Measurements from ENCODE around the gene INSIG2. TPM values are rescaled to one million over a fixed set of nuclear protein-coding genes. Genes with fewer than 3 reads are reported as not detected.

INSIG2 gene
- total and polyA plus RNA-seq, 2 of the 8 experiments (the other 6 are each of a cell fraction or from before 2014, with no cell fraction given): 7.0 to 11.2 TPM

DNA sequence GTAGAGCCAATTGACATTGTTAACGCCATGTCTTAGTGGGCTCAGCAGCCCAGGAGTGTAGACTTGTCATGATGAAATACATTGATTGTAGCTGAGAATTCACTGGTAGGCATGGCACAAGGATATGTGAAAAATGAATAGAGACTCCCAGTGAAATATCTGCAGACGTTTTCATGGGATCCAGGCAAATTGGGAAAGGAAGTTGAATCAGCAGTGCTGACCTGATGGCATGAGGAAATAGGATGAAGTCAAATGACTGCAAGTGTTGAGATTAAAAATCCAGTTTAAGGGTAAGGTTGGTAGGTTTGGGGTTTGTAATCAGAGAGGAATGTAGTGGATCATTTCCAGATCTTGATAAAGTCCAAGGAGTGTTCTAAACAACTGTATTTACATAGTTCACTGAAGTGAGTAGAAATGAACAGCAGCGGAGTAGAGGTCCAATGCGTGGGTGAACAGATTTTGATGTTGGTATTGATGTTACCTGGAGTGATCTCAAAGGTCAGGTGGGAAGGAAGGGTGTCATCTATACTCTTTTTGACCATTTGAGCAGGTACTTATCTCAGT lies 24.6 kb downstream of the INSIG2 start (continued):
- TF ChIP-seq CHD7 (IDR thresholded peaks at IDR 0.05; ENCODE audit: insufficient replicate concordance, low read length) (no peak), KDM4A (IDR thresholded peaks at IDR 0.05; ENCODE audit: low read depth, low read length, severe bottlenecking) (no peak), HDAC2 (IDR thresholded peaks at IDR 0.05; ENCODE audit: borderline replicate concordance in 1 of 2, low read depth in 2 of 2, low read length in 2 of 2) (no peak), KDM5A (IDR thresholded peaks at IDR 0.05; ENCODE audit: low read length) (no peak), SIN3A (conservative IDR thresholded peaks at IDR 0.05 in 1 of 2, IDR thresholded peaks at IDR 0.05 in 1 of 2; ENCODE audit: low read depth in 1 of 2, low read length in 2 of 2) (no peak), CBX5 (IDR thresholded peaks at IDR 0.05; ENCODE audit: low read depth, low read length) (no peak), RAD21 (IDR thresholded peaks at IDR 0.05 in 1 of 2, conservative IDR thresholded peaks at IDR 0.05 in 1 of 2; ENCODE audit: low read depth in 2 of 2, low read length in 2 of 2) (no peak), RXRA (IDR thresholded peaks at IDR 0.05; ENCODE audit: insufficient read depth, low read depth, low read length) (no peak), BRCA1 (IDR thresholded peaks at IDR 0.05; ENCODE audit: low read depth, low read length) (no peak)
